ENCODE data around the gene NBEAL2. TPM values are rescaled to one million over a fixed set of nuclear protein-coding genes. Genes with fewer than 3 reads are reported as not detected.

NBEAL2 gene
- total and polyA plus RNA-seq, 10 of the 15 experiments (the other 5 are each of a cell fraction or from before 2014, with no cell fraction given) = 0.07 to 127 (median 29.4) TPM

DNA sequence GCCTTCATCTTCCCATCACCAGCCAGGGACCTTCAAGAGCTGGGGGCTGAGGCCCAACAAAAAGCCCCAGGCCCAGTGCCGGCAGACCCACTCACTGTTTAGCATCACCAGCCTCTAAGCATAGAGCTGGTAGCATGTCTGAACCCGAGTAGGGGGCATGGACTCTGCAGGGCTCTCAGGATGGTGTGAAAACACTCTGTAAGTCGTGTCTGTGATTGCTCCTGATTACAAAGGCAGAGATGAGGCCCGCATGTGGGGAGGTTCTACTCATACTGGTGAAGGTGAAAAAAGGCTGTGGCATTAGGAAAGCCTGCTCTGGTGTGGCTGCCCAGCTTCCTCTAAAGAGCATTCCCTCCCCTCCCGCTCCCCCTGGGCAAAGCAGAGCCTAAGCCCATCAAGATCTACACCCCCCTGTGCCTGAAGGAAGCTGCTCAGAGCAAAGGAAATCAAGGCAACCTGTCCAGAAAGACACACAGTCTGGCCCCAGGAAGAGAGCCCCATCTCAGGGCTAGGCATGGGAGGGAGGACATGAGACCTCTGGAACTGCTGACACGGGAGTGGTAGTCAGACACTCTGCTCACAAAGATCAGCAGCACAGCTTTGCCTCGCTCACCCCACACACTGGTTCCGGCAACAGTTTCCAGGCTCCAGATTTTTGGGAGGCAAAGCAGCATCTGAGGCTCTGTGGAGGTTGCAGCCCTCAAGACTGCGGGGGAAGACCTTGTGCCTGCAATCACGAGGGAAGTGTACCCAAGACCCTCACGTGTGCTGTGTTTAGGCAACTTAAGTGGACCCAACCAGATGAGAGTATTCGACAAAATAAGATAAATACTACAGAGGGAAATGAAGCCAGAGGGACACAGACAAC is 39.7 kb upstream of the NBEAL2 start (continued):
- TF ChIP-seq, protein P1, sequence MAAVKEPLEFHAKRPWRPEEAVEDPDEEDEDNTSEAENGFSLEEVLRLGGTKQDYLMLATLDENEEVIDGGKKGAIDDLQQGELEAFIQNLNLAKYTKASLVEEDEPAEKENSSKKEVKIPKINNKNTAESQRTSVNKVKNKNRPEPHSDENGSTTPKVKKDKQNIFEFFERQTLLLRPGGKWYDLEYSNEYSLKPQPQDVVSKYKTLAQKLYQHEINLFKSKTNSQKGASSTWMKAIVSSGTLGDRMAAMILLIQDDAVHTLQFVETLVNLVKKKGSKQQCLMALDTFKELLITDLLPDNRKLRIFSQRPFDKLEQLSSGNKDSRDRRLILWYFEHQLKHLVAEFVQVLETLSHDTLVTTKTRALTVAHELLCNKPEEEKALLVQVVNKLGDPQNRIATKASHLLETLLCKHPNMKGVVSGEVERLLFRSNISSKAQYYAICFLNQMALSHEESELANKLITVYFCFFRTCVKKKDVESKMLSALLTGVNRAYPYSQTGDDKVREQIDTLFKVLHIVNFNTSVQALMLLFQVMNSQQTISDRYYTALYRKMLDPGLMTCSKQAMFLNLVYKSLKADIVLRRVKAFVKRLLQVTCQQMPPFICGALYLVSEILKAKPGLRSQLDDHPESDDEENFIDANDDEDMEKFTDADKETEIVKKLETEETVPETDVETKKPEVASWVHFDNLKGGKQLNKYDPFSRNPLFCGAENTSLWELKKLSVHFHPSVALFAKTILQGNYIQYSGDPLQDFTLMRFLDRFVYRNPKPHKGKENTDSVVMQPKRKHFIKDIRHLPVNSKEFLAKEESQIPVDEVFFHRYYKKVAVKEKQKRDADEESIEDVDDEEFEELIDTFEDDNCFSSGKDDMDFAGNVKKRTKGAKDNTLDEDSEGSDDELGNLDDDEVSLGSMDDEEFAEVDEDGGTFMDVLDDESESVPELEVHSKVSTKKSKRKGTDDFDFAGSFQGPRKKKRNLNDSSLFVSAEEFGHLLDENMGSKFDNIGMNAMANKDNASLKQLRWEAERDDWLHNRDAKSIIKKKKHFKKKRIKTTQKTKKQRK (IDR thresholded peaks at IDR 0.05; ENCODE audit: low read depth, low read length) = no peak
- TF ChIP-seq DPF2 (IDR thresholded peaks at IDR 0.05) (no peak), WRNIP1 (IDR thresholded peaks at IDR 0.05; ENCODE audit: borderline replicate concordance, low read depth, low read length) (no peak), LARP7 (IDR thresholded peaks at IDR 0.05) (no peak), NRF1 (conservative IDR thresholded peaks at IDR 0.05; ENCODE audit: low read depth, low read length) (no peak), SIX5 (IDR thresholded peaks at IDR 0.05; ENCODE audit: low read depth, low read length, severe bottlenecking) (no peak)
- TF ChIP-seq, protein P2, sequence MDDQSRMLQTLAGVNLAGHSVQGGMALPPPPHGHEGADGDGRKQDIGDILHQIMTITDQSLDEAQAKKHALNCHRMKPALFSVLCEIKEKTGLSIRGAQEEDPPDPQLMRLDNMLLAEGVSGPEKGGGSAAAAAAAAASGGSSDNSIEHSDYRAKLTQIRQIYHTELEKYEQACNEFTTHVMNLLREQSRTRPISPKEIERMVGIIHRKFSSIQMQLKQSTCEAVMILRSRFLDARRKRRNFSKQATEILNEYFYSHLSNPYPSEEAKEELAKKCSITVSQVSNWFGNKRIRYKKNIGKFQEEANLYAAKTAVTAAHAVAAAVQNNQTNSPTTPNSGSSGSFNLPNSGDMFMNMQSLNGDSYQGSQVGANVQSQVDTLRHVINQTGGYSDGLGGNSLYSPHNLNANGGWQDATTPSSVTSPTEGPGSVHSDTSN (IDR thresholded peaks at IDR 0.05; ENCODE audit: insufficient replicate concordance, low read depth, low read length) = no peak
- TF ChIP-seq, protein P3, sequence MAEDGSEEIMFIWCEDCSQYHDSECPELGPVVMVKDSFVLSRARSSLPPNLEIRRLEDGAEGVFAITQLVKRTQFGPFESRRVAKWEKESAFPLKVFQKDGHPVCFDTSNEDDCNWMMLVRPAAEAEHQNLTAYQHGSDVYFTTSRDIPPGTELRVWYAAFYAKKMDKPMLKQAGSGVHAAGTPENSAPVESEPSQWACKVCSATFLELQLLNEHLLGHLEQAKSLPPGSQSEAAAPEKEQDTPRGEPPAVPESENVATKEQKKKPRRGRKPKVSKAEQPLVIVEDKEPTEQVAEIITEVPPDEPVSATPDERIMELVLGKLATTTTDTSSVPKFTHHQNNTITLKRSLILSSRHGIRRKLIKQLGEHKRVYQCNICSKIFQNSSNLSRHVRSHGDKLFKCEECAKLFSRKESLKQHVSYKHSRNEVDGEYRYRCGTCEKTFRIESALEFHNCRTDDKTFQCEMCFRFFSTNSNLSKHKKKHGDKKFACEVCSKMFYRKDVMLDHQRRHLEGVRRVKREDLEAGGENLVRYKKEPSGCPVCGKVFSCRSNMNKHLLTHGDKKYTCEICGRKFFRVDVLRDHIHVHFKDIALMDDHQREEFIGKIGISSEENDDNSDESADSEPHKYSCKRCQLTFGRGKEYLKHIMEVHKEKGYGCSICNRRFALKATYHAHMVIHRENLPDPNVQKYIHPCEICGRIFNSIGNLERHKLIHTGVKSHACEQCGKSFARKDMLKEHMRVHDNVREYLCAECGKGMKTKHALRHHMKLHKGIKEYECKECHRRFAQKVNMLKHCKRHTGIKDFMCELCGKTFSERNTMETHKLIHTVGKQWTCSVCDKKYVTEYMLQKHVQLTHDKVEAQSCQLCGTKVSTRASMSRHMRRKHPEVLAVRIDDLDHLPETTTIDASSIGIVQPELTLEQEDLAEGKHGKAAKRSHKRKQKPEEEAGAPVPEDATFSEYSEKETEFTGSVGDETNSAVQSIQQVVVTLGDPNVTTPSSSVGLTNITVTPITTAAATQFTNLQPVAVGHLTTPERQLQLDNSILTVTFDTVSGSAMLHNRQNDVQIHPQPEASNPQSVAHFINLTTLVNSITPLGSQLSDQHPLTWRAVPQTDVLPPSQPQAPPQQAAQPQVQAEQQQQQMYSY (CRISPR knock-in tag; IDR thresholded peaks at IDR 0.05) = no peak

Data from GM12878 (cell line).